ENCODE data around the gene SDC4. TPM values are rescaled to one million over a fixed set of nuclear protein-coding genes. Genes with fewer than 3 reads are reported as not detected.

Gene SDC4
- total RNA-seq, 1 experiment from 2014 or later = not detected

GRCh38 chr20:45368221-45368980, 20.2 kb upstream of the SDC4 start:
- Histone ChIP-seq H3K9me2 (replicated peaks; ENCODE audit: insufficient read depth, low read length) (no peaks in the 10 kb centered on the region), H3K9me3 (ENCODE audit: low read length) (no peaks in the 10 kb centered on the region), H2AFZ (ENCODE audit: low read length) (no peak overlapping the region), H3K79me2 (ENCODE audit: low read length) (no peaks in the 10 kb centered on the region), H3K4me2 (ENCODE audit: low read depth, low read length, poor library complexity, severe bottlenecking) (peak overlapping the region; percentile 71), H3K4me3 (ENCODE audit: low read length) (peak overlapping the region; percentile 45), H3K27ac (ENCODE audit: low read length) (peak overlapping the region; percentile 76), H4K20me1 (ENCODE audit: insufficient read depth, low read depth, low read length) (peaks cover 57% of the 10 kb centered on the region), H3K27me3 (ENCODE audit: low read length) (no peaks in the 10 kb centered on the region), H3K9ac (ENCODE audit: low read length) (0 out of 2 replicates have a peak overlapping the region, but pooled peaks have one; percentile 5), H3K36me3 (ENCODE audit: insufficient read depth, low read length) (no peaks in the 10 kb centered on the region; the same call in 1 of the 2 replicates), H3K4me1 (ENCODE audit: low read length) (peaks cover 43% of the 10 kb centered on the region)
- peak; percentile 98 for DNase-seq

GRCh38 chr20:45367126-45367525, 18.9 kb upstream of the SDC4 start:
- peaks cover 53% of the 10 kb centered on the region for H4K20me1 ChIP-seq (ENCODE audit: insufficient read depth, low read depth, low read length)
- no peaks in the 10 kb centered on the region for H3K9me2 ChIP-seq (replicated peaks; ENCODE audit: insufficient read depth, low read length)
- no peaks in the 10 kb centered on the region; the same call in 1 of the 2 replicates for H3K36me3 ChIP-seq (ENCODE audit: insufficient read depth, low read length)
- H3K4me1 ChIP-seq (ENCODE audit: low read length) = peaks cover 42% of the 10 kb centered on the region
- no peak for DNase-seq
- H3K4me2 ChIP-seq (ENCODE audit: low read depth, low read length, poor library complexity, severe bottlenecking) = peak overlapping the region; percentile 71
- no peaks in the 10 kb centered on the region for H3K79me2 ChIP-seq (ENCODE audit: low read length)
- 0 out of 2 replicates have a peak overlapping the region, but pooled peaks have one; percentile 2 for H3K4me3 ChIP-seq (ENCODE audit: low read length)
- H3K9me3 ChIP-seq (ENCODE audit: low read length) = no peaks in the 10 kb centered on the region
- H3K9ac ChIP-seq (ENCODE audit: low read length) = no peak overlapping the region
- no peak overlapping the region for H3K27ac ChIP-seq (ENCODE audit: low read length)
- no peaks in the 10 kb centered on the region for H3K27me3 ChIP-seq (ENCODE audit: low read length)
- no peak overlapping the region for H2AFZ ChIP-seq (ENCODE audit: low read length)

GRCh38 chr20:45366631-45367030, 18.4 kb upstream of the SDC4 start:
- no peaks in the 10 kb centered on the region for H3K79me2 ChIP-seq (ENCODE audit: low read length)
- no peak overlapping the region for H3K9ac ChIP-seq (ENCODE audit: low read length)
- peaks cover 51% of the 10 kb centered on the region for H4K20me1 ChIP-seq (ENCODE audit: insufficient read depth, low read depth, low read length)
- peaks cover 42% of the 10 kb centered on the region for H3K4me1 ChIP-seq (ENCODE audit: low read length)
- no peak overlapping the region for H3K27ac ChIP-seq (ENCODE audit: low read length)
- H3K27me3 ChIP-seq (ENCODE audit: low read length) = no peaks in the 10 kb centered on the region
- H3K4me2 ChIP-seq (ENCODE audit: low read depth, low read length, poor library complexity, severe bottlenecking) = no peak overlapping the region
- DNase-seq = no peak
- no peaks in the 10 kb centered on the region for H3K9me2 ChIP-seq (replicated peaks; ENCODE audit: insufficient read depth, low read length)
- no peaks in the 10 kb centered on the region for H3K9me3 ChIP-seq (ENCODE audit: low read length)
- H2AFZ ChIP-seq (ENCODE audit: low read length) = no peak overlapping the region
- H3K4me3 ChIP-seq (ENCODE audit: low read length) = no peak overlapping the region
- H3K36me3 ChIP-seq (ENCODE audit: insufficient read depth, low read length) = no peaks in the 10 kb centered on the region; the same call in 1 of the 2 replicates

- no peak overlapping the region for H2AFZ ChIP-seq (ENCODE audit: low read length)
- H3K79me2 ChIP-seq (ENCODE audit: low read length) = no peaks in the 10 kb centered on the region
- no peaks in the 10 kb centered on the region; the same call in 1 of the 2 replicates for H3K36me3 ChIP-seq (ENCODE audit: insufficient read depth, low read length)
- H3K4me1 ChIP-seq (ENCODE audit: low read length) = peaks cover 42% of the 10 kb centered on the region
- DNase-seq = no peak
- no peaks in the 10 kb centered on the region for H3K9me2 ChIP-seq (replicated peaks; ENCODE audit: insufficient read depth, low read length)
- H3K4me3 ChIP-seq (ENCODE audit: low read length) = no peak overlapping the region
- peaks cover 47% of the 10 kb centered on the region for H4K20me1 ChIP-seq (ENCODE audit: insufficient read depth, low read depth, low read length)
- no peak overlapping the region for H3K4me2 ChIP-seq (ENCODE audit: low read depth, low read length, poor library complexity, severe bottlenecking)
- no peak overlapping the region for H3K27ac ChIP-seq (ENCODE audit: low read length)
- no peak overlapping the region for H3K9ac ChIP-seq (ENCODE audit: low read length)
- no peaks in the 10 kb centered on the region for H3K9me3 ChIP-seq (ENCODE audit: low read length)
- H3K27me3 ChIP-seq (ENCODE audit: low read length) = no peaks in the 10 kb centered on the region
Measured at GRCh38 chr20:45366192-45366591, 18.0 kb upstream of the SDC4 start.

GRCh38 chr20:45365444-45365970, 17.3 kb upstream of the SDC4 start:
- no peaks in the 10 kb centered on the region for H3K79me2 ChIP-seq (ENCODE audit: low read length)
- no peak overlapping the region for H2AFZ ChIP-seq (ENCODE audit: low read length)
- DNase-seq = no peak
- H3K27me3 ChIP-seq (ENCODE audit: low read length) = no peaks in the 10 kb centered on the region
- no peak overlapping the region for H3K9ac ChIP-seq (ENCODE audit: low read length)
- no peaks in the 10 kb centered on the region; the same call in 1 of the 2 replicates for H3K36me3 ChIP-seq (ENCODE audit: insufficient read depth, low read length)
- H4K20me1 ChIP-seq (ENCODE audit: insufficient read depth, low read depth, low read length) = peaks cover 40% of the 10 kb centered on the region
- H3K4me2 ChIP-seq (ENCODE audit: low read depth, low read length, poor library complexity, severe bottlenecking) = no peak overlapping the region
- no peak overlapping the region for H3K27ac ChIP-seq (ENCODE audit: low read length)
- no peaks in the 10 kb centered on the region for H3K9me2 ChIP-seq (replicated peaks; ENCODE audit: insufficient read depth, low read length)
- no peak overlapping the region for H3K4me3 ChIP-seq (ENCODE audit: low read length)
- H3K9me3 ChIP-seq (ENCODE audit: low read length) = no peaks in the 10 kb centered on the region
- peaks cover 42% of the 10 kb centered on the region for H3K4me1 ChIP-seq (ENCODE audit: low read length)

GRCh38 chr20:45363611-45364492, 15.6 kb upstream of the SDC4 start:
- Histone ChIP-seq H3K9me2 (replicated peaks; ENCODE audit: insufficient read depth, low read length) (no peaks in the 10 kb centered on the region), H2AFZ (ENCODE audit: low read length) (peak overlapping the region; percentile 99; the same call in 1 of the 2 replicates), H3K27me3 (ENCODE audit: low read length) (no peaks in the 10 kb centered on the region), H3K9ac (ENCODE audit: low read length) (peak overlapping the region; percentile 93), H3K36me3 (ENCODE audit: insufficient read depth, low read length) (no peaks in the 10 kb centered on the region; the same call in 1 of the 2 replicates), H3K9me3 (ENCODE audit: low read length) (no peaks in the 10 kb centered on the region), H3K4me2 (ENCODE audit: low read depth, low read length, poor library complexity, severe bottlenecking) (peak overlapping the region; percentile 87), H3K4me1 (ENCODE audit: low read length) (peaks cover 36% of the 10 kb centered on the region), H4K20me1 (ENCODE audit: insufficient read depth, low read depth, low read length) (peaks cover 32% of the 10 kb centered on the region), H3K4me3 (ENCODE audit: low read length) (peak overlapping the region; percentile 91), H3K27ac (ENCODE audit: low read length) (no peak overlapping the region), H3K79me2 (ENCODE audit: low read length) (no peaks in the 10 kb centered on the region)
- DNase-seq = peak; percentile 54

- Histone ChIP-seq H3K79me2 (ENCODE audit: low read length) (no peaks in the 10 kb centered on the region), H4K20me1 (ENCODE audit: insufficient read depth, low read depth, low read length) (peaks cover 27% of the 10 kb centered on the region), H3K4me1 (ENCODE audit: low read length) (peaks cover 28% of the 10 kb centered on the region), H3K4me3 (ENCODE audit: low read length) (peak within 1 kb of the TSS; percentile 91), H3K27me3 (ENCODE audit: low read length) (no peaks in the 10 kb centered on the region), H3K36me3 (ENCODE audit: insufficient read depth, low read length) (no peaks in the 10 kb centered on the region; the same call in 1 of the 2 replicates), H2AFZ (ENCODE audit: low read length) (peak within 1 kb of the TSS; percentile 99), H3K9me2 (replicated peaks; ENCODE audit: insufficient read depth, low read length) (no peaks in the 10 kb centered on the region), H3K9me3 (ENCODE audit: low read length) (no peaks in the 10 kb centered on the region), H3K27ac (ENCODE audit: low read length) (peak within 1 kb of the TSS; percentile 52; the same call in 1 of the 2 replicates), H3K4me2 (ENCODE audit: low read depth, low read length, poor library complexity, severe bottlenecking) (peak within 1 kb of the TSS; percentile 87), H3K9ac (ENCODE audit: low read length) (peak within 1 kb of the TSS; percentile 93)
- DNase-seq = peak; percentile 99
Measured at GRCh38 chr20:45362804-45363610, 14.8 kb upstream of the SDC4 start, which contains the start of gene SYS1. SYS1 (plus strand) TSS chr20:45363156; CDS start chr20:45363532, 376 bp downstream.

All from Karpas-422 (cell line).